HFFc6 (cell line): Measurements from ENCODE around the gene HOXD9. TPM values are rescaled to one million over a fixed set of nuclear protein-coding genes. Genes with fewer than 3 reads are reported as not detected.

ENCODE experiments used
- DNase-seq: peaks from one replicate; pipeline ENCODE4 v3.0.0-alpha.2; 2018
- H3K27ac Mint-ChIP-seq: 2 replicates; pipeline ENCODE4 v1.8.0; 2020; ENCODE audit warnings: mild to moderate bottlenecking, mixed read lengths
- H3K27me3 Mint-ChIP-seq: 2 replicates; pipeline ENCODE4 v1.8.0; 2021; ENCODE audit warnings: mild to moderate bottlenecking, moderate library complexity, mixed read lengths; ENCODE audit not compliant: insufficient read depth
- H3K36me3 Mint-ChIP-seq: 2 replicates; pipeline ENCODE4 v1.8.0; 2021; ENCODE audit warnings: low read depth, mixed read lengths
- H3K4me1 Mint-ChIP-seq: 2 replicates; pipeline ENCODE4 v1.8.0; 2020; ENCODE audit warnings: low read depth, mixed read lengths
- H3K4me3 Mint-ChIP-seq: 2 replicates; pipeline ENCODE4 v1.8.0; 2020; ENCODE audit warnings: mild to moderate bottlenecking, moderate library complexity, mixed read lengths
- H3K9me3 Mint-ChIP-seq: 2 replicates; pipeline ENCODE4 v1.8.0; 2020; ENCODE audit warnings: mild to moderate bottlenecking, mixed read lengths
- CTCF ChIP-seq: fragments of 200-600 bp; sonication (generic); IDR thresholded peaks from 2 replicates; pipeline ENCODE4 v1.5.0; 2021; ENCODE audit warnings: antibody characterized with exemption, mild to moderate bottlenecking
- total RNA-seq, 6 experiments: library from RNA; stranded (reverse); fragmentation: NEBNext Ultra II Directional; extraction: Animal tissue kit (Norgen Biotek cat#: 25700); gene quantifications; 2 replicates in 1 of 6; 3 replicates in 5 of 6; pipeline ENCODE4 v1.2.3, GENCODE V29; 2021

The HOXD9 gene
- total RNA-seq, 6 experiments from 2014 or later: 2.1 to 2.7 (median 2.4) TPM

- H3K36me3 Mint-ChIP-seq: peaks cover 8% of the 10 kb centered on the region; the same call in 1 of the 2 replicates
- H3K27me3 Mint-ChIP-seq: peaks cover 77% of the 10 kb centered on the region
- TF ChIP-seq CTCF: no peak
- H3K4me1 Mint-ChIP-seq: peaks cover 31% of the 10 kb centered on the region
- peaks cover 8% of the 10 kb centered on the region for H3K9me3 Mint-ChIP-seq
- no peak for DNase-seq
- H3K27ac Mint-ChIP-seq: no peak overlapping the region
- peak overlapping the region; percentile 26; the same call in 1 of the 2 replicates for H3K4me3 Mint-ChIP-seq
Observed at GRCh38 chr2:176159663-176160250, 37.2 kb downstream of the HOXD9 start.

DNA sequence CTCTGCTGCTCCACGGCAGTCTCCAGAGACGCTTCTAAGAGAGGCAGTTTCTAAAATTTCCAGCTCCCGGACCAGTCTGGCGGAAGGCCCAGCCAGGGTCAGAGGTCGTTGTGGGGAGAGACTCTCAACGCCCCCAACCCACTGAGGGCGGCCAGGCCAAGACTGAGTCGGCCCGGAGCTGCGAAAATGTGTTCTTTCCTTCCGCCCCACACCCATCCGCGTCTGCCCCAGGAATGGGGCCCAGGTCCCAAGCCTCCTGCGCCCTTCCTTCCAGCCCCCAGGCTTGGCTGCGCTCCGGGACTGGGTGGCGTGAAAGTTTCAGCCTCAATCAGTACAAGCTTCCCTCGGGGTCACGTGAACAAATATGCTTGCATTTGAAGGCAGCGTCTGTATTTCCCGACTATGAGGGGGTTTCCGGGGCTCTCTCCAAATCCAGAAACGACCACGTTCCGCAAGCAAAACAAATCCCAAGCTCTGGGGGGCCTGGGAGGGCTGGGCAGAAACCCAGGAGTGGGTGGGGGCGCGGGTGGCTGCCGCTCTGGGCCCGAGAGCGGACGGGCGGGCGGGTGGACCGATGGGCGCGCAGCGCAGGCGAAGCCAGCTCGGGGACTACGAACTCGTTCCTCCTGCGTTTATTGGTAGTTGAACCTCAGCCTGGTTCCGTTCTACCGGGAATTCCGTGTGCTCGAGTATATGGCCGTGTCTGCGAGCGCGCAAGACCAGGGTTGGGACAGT, 37.9 kb downstream of the HOXD9 start:
- H3K27me3 Mint-ChIP-seq: peaks cover 82% of the 10 kb centered on the region
- DNase-seq: no peak
- H3K4me1 Mint-ChIP-seq: peaks cover 31% of the 10 kb centered on the region
- no peak for TF ChIP-seq CTCF
- no peak overlapping the region for H3K4me3 Mint-ChIP-seq
- H3K27ac Mint-ChIP-seq: no peak overlapping the region
- peaks cover 8% of the 10 kb centered on the region; the same call in 1 of the 2 replicates for H3K36me3 Mint-ChIP-seq
- peaks cover 8% of the 10 kb centered on the region for H3K9me3 Mint-ChIP-seq

- Mint-ChIP-seq H3K4me3 (peak overlapping the region; percentile 85), H3K36me3 (peaks cover 8% of the 10 kb centered on the region; the same call in 1 of the 2 replicates), H3K27me3 (peaks cover 84% of the 10 kb centered on the region), H3K4me1 (peaks cover 31% of the 10 kb centered on the region), H3K27ac (no peak overlapping the region), H3K9me3 (peaks cover 8% of the 10 kb centered on the region)
- TF ChIP-seq CTCF: no peak
- no peak for DNase-seq
Observed at GRCh38 chr2:176160986-176161824, 38.7 kb downstream of the HOXD9 start.

DNA sequence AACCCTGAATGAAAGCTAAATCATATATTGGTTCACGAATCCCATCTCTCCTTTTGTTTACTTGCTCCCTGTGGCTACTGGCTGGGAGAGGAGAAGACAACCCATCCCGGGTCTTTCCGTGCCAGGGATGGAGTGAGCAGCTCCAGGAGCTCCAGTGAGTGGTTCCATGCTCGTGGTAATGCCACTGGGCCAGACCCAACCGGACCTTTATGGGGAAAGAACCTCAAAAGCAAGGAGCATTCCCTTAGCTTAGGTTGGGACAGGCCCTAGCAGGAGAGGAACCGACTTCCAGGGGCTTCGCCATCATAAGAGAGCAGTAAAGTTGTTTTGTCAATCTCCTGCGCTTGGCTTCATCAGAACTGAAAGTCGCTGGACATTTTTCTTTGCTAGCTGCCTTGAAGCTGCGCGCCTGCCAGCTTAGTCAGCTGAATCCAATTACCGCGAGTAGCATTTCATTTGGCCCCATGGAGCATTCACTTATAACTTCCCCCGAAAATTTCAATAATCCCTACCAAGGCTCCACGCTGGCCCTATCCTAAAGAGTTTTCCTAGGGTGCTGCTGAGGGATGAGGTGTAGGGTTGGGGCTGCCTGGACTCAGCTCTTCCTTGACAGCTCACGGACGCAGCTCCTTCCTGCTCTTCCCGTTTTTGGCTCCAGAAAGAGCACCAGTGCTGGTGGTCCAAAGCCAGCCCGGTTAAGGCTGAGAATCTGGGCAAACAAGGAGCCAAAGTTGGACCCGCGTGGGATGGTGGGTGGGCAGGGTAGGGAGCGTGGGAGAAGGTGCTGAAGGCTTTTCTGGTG, 39.5 kb downstream of the HOXD9 start:
- peaks cover 8% of the 10 kb centered on the region; the same call in 1 of the 2 replicates for H3K36me3 Mint-ChIP-seq
- peaks cover 8% of the 10 kb centered on the region for H3K9me3 Mint-ChIP-seq
- peaks cover 83% of the 10 kb centered on the region for H3K27me3 Mint-ChIP-seq
- peak overlapping the region; percentile 85 for H3K4me3 Mint-ChIP-seq
- TF ChIP-seq CTCF: no peak
- H3K4me1 Mint-ChIP-seq: peaks cover 31% of the 10 kb centered on the region
- H3K27ac Mint-ChIP-seq: no peak overlapping the region
- DNase-seq: peak; percentile 31
